Measurements from ENCODE around the gene MICU1.

DNA sequence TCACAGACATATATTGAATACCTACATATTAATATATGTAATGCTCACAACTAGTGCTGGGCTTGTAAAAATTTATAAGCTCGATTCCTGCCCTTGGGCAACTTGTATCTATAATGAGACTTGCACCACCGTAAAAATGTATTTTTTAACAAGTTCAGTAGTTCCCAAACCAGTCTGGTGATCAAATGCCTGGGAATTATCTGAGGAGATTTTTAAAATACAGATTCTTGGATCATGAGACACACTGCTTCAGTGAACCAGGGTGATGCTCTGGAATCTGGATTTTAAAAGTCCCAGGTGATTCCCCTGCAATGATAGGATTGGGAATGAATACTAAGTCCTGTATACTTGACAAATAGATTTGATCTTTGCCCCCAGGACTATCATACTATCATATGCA lies 4.3 kb upstream of the MICU1 start:
- TF ChIP-seq, protein P1, sequence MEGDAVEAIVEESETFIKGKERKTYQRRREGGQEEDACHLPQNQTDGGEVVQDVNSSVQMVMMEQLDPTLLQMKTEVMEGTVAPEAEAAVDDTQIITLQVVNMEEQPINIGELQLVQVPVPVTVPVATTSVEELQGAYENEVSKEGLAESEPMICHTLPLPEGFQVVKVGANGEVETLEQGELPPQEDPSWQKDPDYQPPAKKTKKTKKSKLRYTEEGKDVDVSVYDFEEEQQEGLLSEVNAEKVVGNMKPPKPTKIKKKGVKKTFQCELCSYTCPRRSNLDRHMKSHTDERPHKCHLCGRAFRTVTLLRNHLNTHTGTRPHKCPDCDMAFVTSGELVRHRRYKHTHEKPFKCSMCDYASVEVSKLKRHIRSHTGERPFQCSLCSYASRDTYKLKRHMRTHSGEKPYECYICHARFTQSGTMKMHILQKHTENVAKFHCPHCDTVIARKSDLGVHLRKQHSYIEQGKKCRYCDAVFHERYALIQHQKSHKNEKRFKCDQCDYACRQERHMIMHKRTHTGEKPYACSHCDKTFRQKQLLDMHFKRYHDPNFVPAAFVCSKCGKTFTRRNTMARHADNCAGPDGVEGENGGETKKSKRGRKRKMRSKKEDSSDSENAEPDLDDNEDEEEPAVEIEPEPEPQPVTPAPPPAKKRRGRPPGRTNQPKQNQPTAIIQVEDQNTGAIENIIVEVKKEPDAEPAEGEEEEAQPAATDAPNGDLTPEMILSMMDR (IDR thresholded peaks at IDR 0.05) = no peak
- TF ChIP-seq GATA2 (CRISPR knock-in tag; IDR thresholded peaks at IDR 0.05) (no peak), YY1 (IDR thresholded peaks at IDR 0.05; ENCODE audit: low read depth) (no peak), TCF12 (IDR thresholded peaks at IDR 0.05) (no peak)
- TF ChIP-seq, protein P2, sequence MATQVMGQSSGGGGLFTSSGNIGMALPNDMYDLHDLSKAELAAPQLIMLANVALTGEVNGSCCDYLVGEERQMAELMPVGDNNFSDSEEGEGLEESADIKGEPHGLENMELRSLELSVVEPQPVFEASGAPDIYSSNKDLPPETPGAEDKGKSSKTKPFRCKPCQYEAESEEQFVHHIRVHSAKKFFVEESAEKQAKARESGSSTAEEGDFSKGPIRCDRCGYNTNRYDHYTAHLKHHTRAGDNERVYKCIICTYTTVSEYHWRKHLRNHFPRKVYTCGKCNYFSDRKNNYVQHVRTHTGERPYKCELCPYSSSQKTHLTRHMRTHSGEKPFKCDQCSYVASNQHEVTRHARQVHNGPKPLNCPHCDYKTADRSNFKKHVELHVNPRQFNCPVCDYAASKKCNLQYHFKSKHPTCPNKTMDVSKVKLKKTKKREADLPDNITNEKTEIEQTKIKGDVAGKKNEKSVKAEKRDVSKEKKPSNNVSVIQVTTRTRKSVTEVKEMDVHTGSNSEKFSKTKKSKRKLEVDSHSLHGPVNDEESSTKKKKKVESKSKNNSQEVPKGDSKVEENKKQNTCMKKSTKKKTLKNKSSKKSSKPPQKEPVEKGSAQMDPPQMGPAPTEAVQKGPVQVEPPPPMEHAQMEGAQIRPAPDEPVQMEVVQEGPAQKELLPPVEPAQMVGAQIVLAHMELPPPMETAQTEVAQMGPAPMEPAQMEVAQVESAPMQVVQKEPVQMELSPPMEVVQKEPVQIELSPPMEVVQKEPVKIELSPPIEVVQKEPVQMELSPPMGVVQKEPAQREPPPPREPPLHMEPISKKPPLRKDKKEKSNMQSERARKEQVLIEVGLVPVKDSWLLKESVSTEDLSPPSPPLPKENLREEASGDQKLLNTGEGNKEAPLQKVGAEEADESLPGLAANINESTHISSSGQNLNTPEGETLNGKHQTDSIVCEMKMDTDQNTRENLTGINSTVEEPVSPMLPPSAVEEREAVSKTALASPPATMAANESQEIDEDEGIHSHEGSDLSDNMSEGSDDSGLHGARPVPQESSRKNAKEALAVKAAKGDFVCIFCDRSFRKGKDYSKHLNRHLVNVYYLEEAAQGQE (IDR thresholded peaks at IDR 0.05; ENCODE audit: low read depth, low read length) = no peak
